Transverse colon (tissue), 4 donors: ENCODE measurements around the gene ITIH4. TPM values are rescaled to one million over a fixed set of nuclear protein-coding genes. Genes with fewer than 3 reads are reported as not detected.
A peak's percentile ranks its signal among the peaks of the same experiment; 100 is the strongest.

Source experiments
- DNase-seq: peaks from one replicate; pipeline ENCODE4 v3.0.0-alpha.2; 2019
- H3K27ac ChIP-seq, 4 donors: fragments of 200-600 bp; sonication (generic); 2 replicates each; pipeline ENCODE4 v1.5.1; 2016 to 2018; ENCODE audit warnings: inconsistent platforms in 4 of 4
- H3K27me3 ChIP-seq: fragments of 200-600 bp; sonication (generic); 2 replicates; pipeline ENCODE4 v1.5.1; 2017; ENCODE audit warnings: inconsistent platforms
- H3K36me3 ChIP-seq, 4 donors: fragments of 200-600 bp; sonication (generic); 2 replicates each; pipeline ENCODE4 v1.5.1; 2017 to 2019; ENCODE audit warnings: inconsistent platforms in 4 of 4
- H3K4me1 ChIP-seq, 4 donors: fragments of 200-600 bp; sonication (generic); 2 replicates each; pipeline ENCODE4 v1.5.1; 2017 to 2020; ENCODE audit warnings: inconsistent platforms in 4 of 4
- H3K4me3 ChIP-seq, 4 donors: fragments of 200-600 bp; sonication (generic); 1 replicate in 1 of 4; 2 replicates in 3 of 4; pipeline versions ENCODE4 v1.5.1 to v1.6.1; 2017 to 2019; ENCODE audit warnings: inconsistent platforms in 4 of 4
- H3K9me3 ChIP-seq, 2 donors: fragments of 200-600 bp; sonication (generic); 2 replicates each; pipeline ENCODE4 v1.5.1; 2017 to 2019; ENCODE audit warnings: inconsistent platforms in 2 of 2
- EP300 ChIP-seq: sonication (generic); formaldehyde crosslinking; IDR thresholded peaks from one replicate; pipeline ENCODE4 v1.6.1; 2017; ENCODE audit warnings: antibody characterized with exemption, low read depth
- POLR2A ChIP-seq: fragments of 450-650 bp; IDR thresholded peaks from one replicate; pipeline ENCODE4 v1.6.1; 2016; ENCODE audit warnings: antibody characterized with exemption, mild to moderate bottlenecking, moderate library complexity
- POLR2AphosphoS5 ChIP-seq, 3 donors: sonication (generic); formaldehyde crosslinking; IDR thresholded peaks; one replicate each; pipeline ENCODE4 v1.6.1; 2016; ENCODE audit warnings: antibody characterized with exemption in 3 of 3
- WGBS, 2 donors: methylation state at CpG; one replicate each; pipeline ENCODE4 v1.1.5; 2018; ENCODE audit warnings: low coverage in 1 of 2; 5-methylcytosine and 5-hydroxymethylcytosine counted together
- in situ Hi-C, 4 donors: fragments of 200-750 bp; cut with MboI; loops; one replicate each; pipeline versions ENCODE4 v1.15.0 to v1.15.1; 2017; ENCODE audit warnings: low sequenced_read_pairs in 3 of 4, low pct_ligation_motif_present in 1 of 4, low pct_unique_long_range_greater_than_20kb in 1 of 4
- intact Hi-C: fragments of 100-400 bp; cut with DNase I; formaldehyde crosslinking; loops from one replicate; pipeline ENCODE4 v1.15.1; 2023; ENCODE audit warnings: low total_unique reads
- total RNA-seq, 4 donors: library from RNA; depleted of rRNA; stranded (reverse); fragments of >200 nt; gene quantifications; one replicate each; pipeline ENCODE4 v1.1.0, GENCODE V29; 2016
- TF ChIP-seq, protein P1 (sequence below), 5 experiments: fragments of 200-600 bp in 3 of 5; fragments of 450-650 bp in 2 of 5; sonication (generic) in 3 of 5; IDR thresholded peaks; 1 replicate in 2 of 5; 2 replicates in 3 of 5; pipeline ENCODE4 v1.5.1; 2016 to 2017; ENCODE audit warnings: antibody characterized with exemption in 5 of 5, inconsistent platforms in 3 of 5, mild to moderate bottlenecking in 2 of 5, moderate library complexity in 1 of 5

The ITIH4 gene
- total RNA-seq, 4 donors from 2014 or later = 0.60 to 9.5 (median 4.9) TPM

- DNase-seq = no peak
- H3K36me3 ChIP-seq = no peaks in the 10 kb centered on the region
- H3K27ac ChIP-seq = no peak overlapping the region
- in situ Hi-C loops (no loop called here), intact Hi-C loops (no loop called here)
- TF ChIP-seq, protein P1, sequence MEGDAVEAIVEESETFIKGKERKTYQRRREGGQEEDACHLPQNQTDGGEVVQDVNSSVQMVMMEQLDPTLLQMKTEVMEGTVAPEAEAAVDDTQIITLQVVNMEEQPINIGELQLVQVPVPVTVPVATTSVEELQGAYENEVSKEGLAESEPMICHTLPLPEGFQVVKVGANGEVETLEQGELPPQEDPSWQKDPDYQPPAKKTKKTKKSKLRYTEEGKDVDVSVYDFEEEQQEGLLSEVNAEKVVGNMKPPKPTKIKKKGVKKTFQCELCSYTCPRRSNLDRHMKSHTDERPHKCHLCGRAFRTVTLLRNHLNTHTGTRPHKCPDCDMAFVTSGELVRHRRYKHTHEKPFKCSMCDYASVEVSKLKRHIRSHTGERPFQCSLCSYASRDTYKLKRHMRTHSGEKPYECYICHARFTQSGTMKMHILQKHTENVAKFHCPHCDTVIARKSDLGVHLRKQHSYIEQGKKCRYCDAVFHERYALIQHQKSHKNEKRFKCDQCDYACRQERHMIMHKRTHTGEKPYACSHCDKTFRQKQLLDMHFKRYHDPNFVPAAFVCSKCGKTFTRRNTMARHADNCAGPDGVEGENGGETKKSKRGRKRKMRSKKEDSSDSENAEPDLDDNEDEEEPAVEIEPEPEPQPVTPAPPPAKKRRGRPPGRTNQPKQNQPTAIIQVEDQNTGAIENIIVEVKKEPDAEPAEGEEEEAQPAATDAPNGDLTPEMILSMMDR (IDR thresholded peaks at IDR 0.05) = no peak
- TF ChIP-seq EP300 = no peak
- TF ChIP-seq POLR2AphosphoS5 (IDR thresholded peaks at IDR 0.05) = no peak
- no peak for TF ChIP-seq POLR2A
- H3K9me3 ChIP-seq = no peaks in the 10 kb centered on the region
- H3K4me3 ChIP-seq = no peak overlapping the region
- no peaks in the 10 kb centered on the region for H3K27me3 ChIP-seq
- 77% methylated on average over 5 of the region's 5 CpGs; no CpG with 5 or more reads in 1 of the 2 donors for WGBS, 2 donors
- no peaks in the 10 kb centered on the region for H3K4me1 ChIP-seq
These were observed 8.1 kb downstream of the ITIH4 start for GRCh38 chr3:52822363-52822762.

DNA sequence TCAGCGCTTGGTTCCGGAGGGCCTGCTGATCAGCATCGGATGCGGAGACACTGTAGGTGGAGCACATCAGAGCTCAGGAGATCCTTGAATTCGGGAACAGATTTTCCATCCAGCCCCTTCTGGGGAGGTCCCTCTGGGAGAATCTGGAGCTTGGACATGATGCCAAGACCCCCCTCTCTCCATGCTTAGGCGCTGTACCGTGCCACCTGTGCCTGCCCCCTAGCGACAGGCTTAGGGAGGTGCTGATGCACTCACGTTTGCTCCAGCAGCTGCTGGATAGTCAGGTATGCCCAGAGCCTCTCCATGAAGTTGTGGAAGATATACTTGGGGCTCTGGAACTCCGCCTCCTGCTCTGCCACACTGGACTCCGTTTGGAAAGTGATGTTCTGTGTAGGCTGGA, 9.7 kb downstream of the ITIH4 start:
- H3K36me3 ChIP-seq = no peaks in the 10 kb centered on the region
- in situ Hi-C loops = no loop called here
- intact Hi-C loops = no loop called here
- no peak overlapping the region for H3K27ac ChIP-seq
- H3K9me3 ChIP-seq = no peaks in the 10 kb centered on the region
- no peaks in the 10 kb centered on the region for H3K27me3 ChIP-seq
- H3K4me1 ChIP-seq = no peaks in the 10 kb centered on the region
- no peak for DNase-seq
- WGBS, 2 donors = 46% methylated on average over 10 of the region's 11 CpGs; no CpG with 5 or more reads in 1 of the 2 donors
- TF ChIP-seq, protein P1 (IDR thresholded peaks at IDR 0.05) = peak in 4 of 5 experiments; percentile 29 to 39 (median 34)
- TF ChIP-seq EP300 (no peak), POLR2A (no peak), POLR2AphosphoS5 (IDR thresholded peaks at IDR 0.05) (no peak)
- no peak overlapping the region for H3K4me3 ChIP-seq

GRCh38 chr3:52819936-52820335, 10.5 kb downstream of the ITIH4 start:
- TF ChIP-seq EP300 (no peak), POLR2AphosphoS5 (IDR thresholded peaks at IDR 0.05) (no peak), POLR2A (no peak)
- TF ChIP-seq, protein P1 (IDR thresholded peaks at IDR 0.05) = no peak
- H3K4me3 ChIP-seq = no peak overlapping the region
- in situ Hi-C loops (no loop called here), intact Hi-C loops (no loop called here)
- no peak for DNase-seq
- H3K27ac ChIP-seq = no peak overlapping the region
- WGBS, 2 donors = 88% methylated on average over 2 of the region's 2 CpGs; no CpG with 5 or more reads in 1 of the 2 donors
- H3K9me3 ChIP-seq = no peaks in the 10 kb centered on the region
- no peaks in the 10 kb centered on the region for H3K4me1 ChIP-seq
- no peaks in the 10 kb centered on the region for H3K36me3 ChIP-seq
- H3K27me3 ChIP-seq = no peaks in the 10 kb centered on the region

DNA sequence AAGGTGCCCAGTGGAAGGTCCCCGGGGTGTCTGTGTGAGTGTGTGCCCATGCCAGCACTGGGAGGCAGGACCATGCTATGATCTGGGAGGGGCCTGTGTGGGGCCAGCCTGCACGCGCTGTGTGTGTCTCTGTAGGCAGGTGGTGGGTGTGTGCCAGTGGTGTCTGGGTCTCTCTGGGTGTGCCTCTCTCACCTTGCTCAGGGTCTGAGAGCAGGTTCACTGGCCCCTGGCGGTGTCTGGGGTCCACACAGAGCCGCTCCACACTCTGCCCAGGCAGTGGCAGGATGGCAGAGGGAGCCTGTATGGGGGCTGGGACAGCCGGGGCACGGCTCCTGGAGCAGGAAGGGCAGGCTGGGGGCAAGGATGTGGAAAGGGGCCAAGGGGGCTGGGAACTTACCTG, 12.6 kb downstream of the ITIH4 start:
- intact Hi-C loops (no loop called here), in situ Hi-C loops (no loop called here)
- no peak for DNase-seq
- Histone ChIP-seq H3K9me3 (no peaks in the 10 kb centered on the region), H3K27me3 (no peaks in the 10 kb centered on the region), H3K4me3 (no peak overlapping the region), H3K27ac (no peak overlapping the region), H3K36me3 (no peaks in the 10 kb centered on the region), H3K4me1 (no peaks in the 10 kb centered on the region)
- WGBS, 2 donors = 89% methylated on average over 7 of the region's 7 CpGs; no CpG with 5 or more reads in 1 of the 2 donors
- TF ChIP-seq, protein P1 (IDR thresholded peaks at IDR 0.05) = no peak
- TF ChIP-seq EP300 = no peak
- TF ChIP-seq POLR2AphosphoS5 (IDR thresholded peaks at IDR 0.05) = no peak
- TF ChIP-seq POLR2A = no peak
